GM18520 (cell line): ENCODE measurements around the gene CSF1.

ENCODE experiments used
- ATAC-seq: cut with Tn5 transposase; IDR thresholded peaks from one replicate; pipeline ENCODE4 v1.9.1; 2021; ENCODE audit not compliant: unreplicated experiment

CSF1 gene

DNA sequence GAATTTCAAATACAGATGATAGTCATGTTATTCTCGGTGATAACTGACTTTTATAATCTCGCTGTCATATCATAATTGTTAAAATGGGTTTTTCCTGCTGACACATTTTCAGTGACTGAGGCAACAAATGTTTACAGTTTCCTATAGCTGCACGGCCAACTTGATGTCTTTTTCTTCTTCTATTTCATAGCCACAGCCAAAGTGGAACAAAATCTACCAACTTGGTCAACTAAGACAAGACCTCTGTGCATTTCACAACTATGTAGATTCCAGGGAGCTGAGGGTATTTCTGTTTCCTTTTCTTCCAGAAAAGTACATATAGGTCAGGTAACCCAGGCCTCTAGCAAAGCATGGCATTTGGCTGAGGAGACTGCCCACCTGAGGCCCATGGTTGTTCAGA lies 63.5 kb downstream of the CSF1 start:
- ATAC-seq: no peak

GRCh38 chr1:109975718-109976117 lies 65.1 kb downstream of the CSF1 start:
- no peak for ATAC-seq

GRCh38 chr1:109976762-109977161 lies 66.1 kb downstream of the CSF1 start:
- no peak for ATAC-seq

- ATAC-seq: no peak
Measured at GRCh38 chr1:109977225-109977624, 66.6 kb downstream of the CSF1 start.

DNA sequence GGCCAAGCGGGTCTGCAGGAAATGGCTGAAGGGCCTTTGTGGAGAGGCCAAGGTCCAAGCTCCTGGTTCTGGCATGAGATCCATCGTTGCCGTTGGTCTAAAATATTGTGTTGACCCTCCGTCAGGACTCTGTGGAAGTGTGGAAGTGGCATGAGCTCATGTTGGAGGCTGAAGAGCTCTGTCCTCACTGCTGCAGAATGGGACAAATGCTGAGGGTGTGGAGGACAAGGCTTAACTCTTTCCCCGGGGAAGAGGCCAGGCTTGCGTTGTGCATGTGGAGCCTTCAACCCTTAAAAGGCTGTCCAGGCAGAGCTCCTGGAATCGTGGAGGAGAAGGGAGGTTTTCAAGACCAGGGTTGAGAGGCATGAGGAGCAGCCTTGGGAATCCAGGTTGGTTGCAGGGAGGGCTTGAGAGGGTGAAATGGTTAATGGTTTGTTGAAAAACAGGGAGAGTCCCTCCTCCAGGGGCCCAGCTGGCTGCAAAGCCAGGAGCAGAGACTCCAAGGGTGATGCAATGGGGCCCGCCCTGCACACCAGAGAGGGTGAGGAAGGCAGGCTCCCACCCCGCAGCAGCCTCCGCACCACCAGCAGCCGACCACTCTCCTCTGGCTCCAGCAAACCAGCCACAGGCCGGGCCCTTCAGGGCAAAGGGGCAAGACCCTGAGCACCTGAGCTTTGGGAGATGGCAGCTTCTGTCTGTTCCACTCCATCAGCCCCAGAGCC lies 67.2 kb downstream of the CSF1 start:
- no peak for ATAC-seq

- no peak for ATAC-seq
Measured at GRCh38 chr1:109978761-109979488, 68.3 kb downstream of the CSF1 start.

- no peak for ATAC-seq
Measured at GRCh38 chr1:109979489-109980091, 68.9 kb downstream of the CSF1 start.
